Activated naive CD8-positive, alpha-beta T cell treated with anti-CD3 and anti-CD28 coated beads, Interleukin-2, amount 50 U/mL, for 24 hours (primary cell): Measurements from ENCODE around the gene GLIS1.

Source experiments
- ATAC-seq: fragments of 150-1000 bp; cut with Tn5 transposase; one replicate; pipeline ENCODE4 v1.10.0; 2021
- DNase-seq: peaks from one replicate; pipeline ENCODE4 v3.0.0; 2021
- H3K27ac Mint-ChIP-seq: one replicate; pipeline ENCODE4 v1.8.0; 2021; ENCODE audit warnings: mild to moderate bottlenecking, mixed read lengths
- H3K27me3 Mint-ChIP-seq: one replicate; pipeline ENCODE4 v1.8.0; 2021; ENCODE audit warnings: mixed read lengths
- H3K36me3 Mint-ChIP-seq: one replicate; pipeline ENCODE4 v1.8.0; 2021; ENCODE audit warnings: low read depth, mixed read lengths
- H3K4me1 Mint-ChIP-seq: one replicate; pipeline ENCODE4 v1.8.0; 2021; ENCODE audit warnings: mixed read lengths
- H3K4me3 Mint-ChIP-seq: one replicate; pipeline ENCODE4 v1.8.0; 2021; ENCODE audit warnings: mild to moderate bottlenecking, moderate library complexity, mixed read lengths
- H3K9me3 Mint-ChIP-seq: one replicate; pipeline ENCODE4 v1.8.0; 2021; ENCODE audit warnings: mixed read lengths

GLIS1 gene

DNA sequence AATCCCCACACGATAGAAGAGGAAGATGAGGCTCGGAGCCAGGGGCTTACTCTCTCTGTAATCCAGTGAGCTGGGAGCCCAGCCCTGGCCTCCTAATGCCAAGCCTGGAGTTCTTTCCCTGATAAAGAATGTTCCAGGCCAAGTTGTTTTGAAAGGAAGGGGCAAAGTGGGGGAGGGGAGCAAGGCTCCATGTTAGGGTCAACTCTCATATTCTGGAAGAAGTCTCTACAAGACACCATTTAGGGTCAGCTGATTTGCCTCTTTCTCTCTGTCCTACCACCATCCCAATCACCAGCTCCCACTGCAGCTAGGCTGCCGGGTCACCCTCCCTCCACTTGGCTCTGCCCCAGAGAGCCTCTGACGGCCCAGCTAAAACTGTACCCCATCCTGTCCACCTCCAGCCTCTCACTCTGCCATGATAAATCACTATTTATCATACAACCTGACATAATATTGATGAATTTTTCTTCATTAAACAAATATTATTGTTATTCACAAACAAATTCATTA is 95.0 kb downstream of the GLIS1 start:
- H3K27me3 Mint-ChIP-seq = peaks cover 7% of the 10 kb centered on the region
- ATAC-seq (no peak), DNase-seq (no peak)
- H3K36me3 Mint-ChIP-seq = no peaks in the 10 kb centered on the region
- H3K4me1 Mint-ChIP-seq = no peaks in the 10 kb centered on the region
- no peaks in the 10 kb centered on the region for H3K9me3 Mint-ChIP-seq
- no peak overlapping the region for H3K4me3 Mint-ChIP-seq
- H3K27ac Mint-ChIP-seq = no peak overlapping the region

DNA sequence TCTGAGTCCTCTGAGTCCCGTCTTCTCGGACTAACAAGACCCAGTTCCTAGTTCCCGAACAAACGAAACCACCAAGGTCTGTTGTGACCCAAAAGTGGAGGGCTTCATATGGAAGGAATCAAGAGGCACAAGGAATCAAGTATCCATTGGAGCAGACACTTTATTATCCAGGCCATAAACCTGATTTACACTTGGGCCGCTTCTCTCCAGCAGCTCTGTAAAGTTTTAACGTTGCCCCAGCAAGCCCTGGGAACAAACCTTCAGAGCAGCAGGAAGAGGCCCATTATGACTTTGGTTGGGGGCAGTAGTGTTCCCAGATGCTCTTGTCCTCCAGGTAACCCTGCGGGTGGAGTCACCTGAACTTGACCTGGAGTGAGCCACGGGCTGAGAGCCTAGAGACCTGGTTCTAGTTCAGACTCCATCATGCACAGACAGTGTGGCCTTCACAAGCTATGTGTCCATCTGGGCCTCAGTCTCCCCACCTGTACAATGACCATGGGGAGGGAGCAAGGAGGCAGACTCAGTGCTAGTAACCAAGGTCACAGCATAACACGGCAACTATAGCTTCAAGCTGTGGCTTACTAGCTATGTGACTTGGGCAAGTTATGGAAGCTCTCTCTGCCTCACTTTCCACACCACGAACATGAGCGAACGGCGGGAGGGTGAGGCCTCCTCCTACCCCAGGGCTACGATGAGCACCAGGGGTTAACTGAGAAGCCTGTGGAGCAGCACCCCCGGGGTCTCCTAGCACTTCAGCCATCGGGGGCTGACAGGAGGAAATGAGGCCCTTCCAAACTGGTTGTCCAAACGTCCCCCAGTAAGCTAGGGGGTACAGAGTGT is 95.7 kb downstream of the GLIS1 start:
- H3K36me3 Mint-ChIP-seq = no peaks in the 10 kb centered on the region
- no peaks in the 10 kb centered on the region for H3K4me1 Mint-ChIP-seq
- H3K9me3 Mint-ChIP-seq = no peaks in the 10 kb centered on the region
- ATAC-seq (no peak), DNase-seq (no peak)
- H3K27me3 Mint-ChIP-seq = peaks cover 7% of the 10 kb centered on the region
- H3K27ac Mint-ChIP-seq = no peak overlapping the region
- H3K4me3 Mint-ChIP-seq = no peak overlapping the region

DNA sequence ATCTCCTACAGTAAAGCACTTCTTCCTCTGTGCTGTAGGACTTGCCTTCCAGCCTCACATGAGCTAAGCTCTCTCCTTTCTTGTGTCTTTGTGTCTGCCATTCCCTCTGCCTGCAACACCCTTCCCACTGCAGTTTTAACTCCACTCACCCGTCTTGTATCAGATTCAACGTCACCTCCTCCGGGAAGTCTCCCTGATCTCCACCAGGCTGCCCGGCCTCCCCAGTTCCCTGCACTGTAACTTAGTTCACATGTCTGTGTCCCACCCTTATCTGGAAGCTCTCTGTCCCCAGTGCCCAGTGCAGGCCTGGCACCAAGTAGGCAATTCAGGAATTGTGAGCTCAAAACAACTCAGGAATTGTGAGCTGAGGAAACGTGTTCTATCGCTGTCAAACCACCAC is 96.4 kb downstream of the GLIS1 start:
- Mint-ChIP-seq H3K4me3 (no peak overlapping the region), H3K9me3 (no peaks in the 10 kb centered on the region), H3K4me1 (no peaks in the 10 kb centered on the region), H3K27me3 (peaks cover 7% of the 10 kb centered on the region), H3K27ac (no peak overlapping the region), H3K36me3 (no peaks in the 10 kb centered on the region)
- ATAC-seq (no peak), DNase-seq (no peak)

DNA sequence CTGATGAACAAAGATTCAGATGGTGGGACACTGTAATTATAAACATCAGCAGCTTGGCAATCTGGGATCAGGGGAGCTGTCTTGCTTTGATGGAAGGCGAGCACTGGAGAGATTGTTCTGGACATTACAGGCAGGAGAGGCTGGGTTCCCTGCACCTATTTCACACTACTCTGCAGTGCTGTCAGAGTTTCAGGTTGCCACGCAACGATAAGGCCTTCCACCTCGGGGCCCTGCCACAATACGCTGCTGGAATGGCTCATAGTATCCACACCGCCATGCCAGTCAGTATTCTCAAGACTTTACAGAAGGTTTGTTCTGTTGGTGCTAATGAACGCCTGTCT is 96.8 kb downstream of the GLIS1 start:
- no peak for ATAC-seq
- Mint-ChIP-seq H3K36me3 (no peaks in the 10 kb centered on the region), H3K9me3 (no peaks in the 10 kb centered on the region), H3K4me3 (no peak overlapping the region), H3K4me1 (no peaks in the 10 kb centered on the region), H3K27ac (no peak overlapping the region), H3K27me3 (peaks cover 7% of the 10 kb centered on the region)
- no peak for DNase-seq

DNA sequence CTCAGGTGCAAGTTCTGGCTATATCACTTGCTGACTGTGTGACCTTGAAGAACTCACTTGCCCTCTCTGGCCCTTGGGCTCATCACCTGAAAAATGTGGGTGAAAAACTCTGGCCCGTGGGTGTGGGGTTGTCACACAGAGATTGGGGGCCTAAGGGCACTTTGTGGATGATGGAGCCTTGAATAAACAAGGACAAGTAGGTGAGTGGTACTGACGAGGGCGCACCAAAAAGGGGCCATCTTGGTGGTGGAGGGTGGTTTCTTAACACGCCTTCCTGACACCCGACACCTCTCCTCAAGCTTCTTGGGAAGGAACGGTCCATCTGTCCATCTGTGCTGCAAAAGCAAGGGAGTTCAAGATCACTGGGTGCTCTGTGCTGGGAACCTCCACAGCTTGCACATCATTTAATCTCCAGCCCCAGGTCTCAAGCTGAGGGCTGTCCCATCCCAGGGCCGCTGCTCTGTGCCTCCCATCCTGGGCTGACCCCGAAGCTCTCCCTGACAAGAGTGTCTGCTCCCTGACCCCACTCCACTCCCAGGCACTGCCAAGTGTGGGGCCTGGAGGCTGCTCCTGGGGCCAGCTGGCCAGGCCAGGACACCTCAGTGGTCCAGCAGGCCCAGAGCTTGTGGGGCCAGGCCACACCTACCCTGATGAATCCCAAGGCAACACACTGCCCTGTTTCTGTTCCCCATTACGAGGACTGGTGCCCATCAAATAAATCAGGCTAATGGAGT is 97.3 kb downstream of the GLIS1 start:
- no peaks in the 10 kb centered on the region for H3K9me3 Mint-ChIP-seq
- no peak for ATAC-seq
- H3K36me3 Mint-ChIP-seq = no peaks in the 10 kb centered on the region

DNA sequence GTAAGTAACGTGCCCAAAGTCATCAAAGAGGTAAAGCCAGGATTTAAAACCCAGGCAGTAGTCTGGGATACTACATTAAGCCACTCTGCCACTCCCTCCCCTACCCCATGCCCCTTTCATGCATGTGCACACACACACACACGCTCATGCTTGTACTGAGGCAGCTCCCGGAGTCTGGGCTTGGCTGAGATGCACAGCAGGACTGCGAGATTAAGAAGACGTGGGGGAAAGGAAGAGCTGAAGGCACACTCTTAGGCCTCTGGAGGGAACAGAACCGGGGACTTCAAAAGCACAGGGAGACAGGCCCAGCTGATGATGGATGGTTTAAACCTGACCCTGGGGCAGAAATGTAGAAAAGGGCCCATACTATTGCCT is 98.3 kb downstream of the GLIS1 start:
- H3K36me3 Mint-ChIP-seq = no peaks in the 10 kb centered on the region
- H3K4me3 Mint-ChIP-seq = no peak overlapping the region
- no peaks in the 10 kb centered on the region for H3K9me3 Mint-ChIP-seq
- ATAC-seq = no peak
- DNase-seq = no peak
- no peaks in the 10 kb centered on the region for H3K4me1 Mint-ChIP-seq
- H3K27ac Mint-ChIP-seq = no peak overlapping the region
- peaks cover 1% of the 10 kb centered on the region for H3K27me3 Mint-ChIP-seq

More for the DNA sequence above, 97.3 kb downstream of the GLIS1 start:
- Mint-ChIP-seq H3K27ac (no peak overlapping the region), H3K4me3 (no peak overlapping the region), H3K4me1 (no peaks in the 10 kb centered on the region), H3K27me3 (peaks cover 5% of the 10 kb centered on the region)
- no peak for DNase-seq

DNA sequence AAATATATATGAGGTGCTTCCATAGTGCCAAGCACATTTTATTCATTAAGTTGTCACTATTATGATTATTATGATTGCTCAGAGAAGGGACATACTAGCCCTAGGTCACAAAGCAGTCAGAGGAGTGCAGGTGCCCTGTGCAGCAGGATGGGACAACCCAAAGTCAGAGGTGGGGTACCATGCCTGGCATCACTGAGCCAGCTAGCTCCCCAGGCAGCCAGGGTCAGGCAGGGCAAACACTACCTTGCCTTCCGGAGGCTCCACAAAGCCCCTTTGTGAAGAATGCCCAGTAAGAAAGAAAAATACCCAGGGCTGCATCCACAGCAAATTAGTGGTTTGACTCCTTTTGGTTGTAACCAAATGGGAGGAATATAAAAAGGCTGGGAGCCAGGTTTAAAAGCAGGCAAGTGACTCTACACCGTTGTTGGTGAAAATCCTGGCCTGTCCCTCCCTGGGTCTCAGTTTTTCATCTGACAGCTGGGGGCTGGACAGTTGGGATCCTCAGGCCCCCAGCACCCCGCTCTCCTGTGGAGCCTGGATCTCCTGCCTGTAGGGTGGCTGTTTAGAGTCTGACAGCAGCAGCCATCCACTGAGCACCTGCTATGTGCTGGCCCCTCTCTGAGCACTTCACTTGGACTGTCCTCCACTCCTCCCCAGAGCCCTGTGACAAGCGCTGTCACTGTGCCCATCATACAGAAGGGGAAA is 98.8 kb downstream of the GLIS1 start:
- Mint-ChIP-seq H3K9me3 (no peaks in the 10 kb centered on the region), H3K4me3 (no peak overlapping the region), H3K4me1 (no peaks in the 10 kb centered on the region), H3K36me3 (no peaks in the 10 kb centered on the region), H3K27ac (no peak overlapping the region), H3K27me3 (peaks cover 1% of the 10 kb centered on the region)
- DNase-seq (no peak), ATAC-seq (no peak)

DNA sequence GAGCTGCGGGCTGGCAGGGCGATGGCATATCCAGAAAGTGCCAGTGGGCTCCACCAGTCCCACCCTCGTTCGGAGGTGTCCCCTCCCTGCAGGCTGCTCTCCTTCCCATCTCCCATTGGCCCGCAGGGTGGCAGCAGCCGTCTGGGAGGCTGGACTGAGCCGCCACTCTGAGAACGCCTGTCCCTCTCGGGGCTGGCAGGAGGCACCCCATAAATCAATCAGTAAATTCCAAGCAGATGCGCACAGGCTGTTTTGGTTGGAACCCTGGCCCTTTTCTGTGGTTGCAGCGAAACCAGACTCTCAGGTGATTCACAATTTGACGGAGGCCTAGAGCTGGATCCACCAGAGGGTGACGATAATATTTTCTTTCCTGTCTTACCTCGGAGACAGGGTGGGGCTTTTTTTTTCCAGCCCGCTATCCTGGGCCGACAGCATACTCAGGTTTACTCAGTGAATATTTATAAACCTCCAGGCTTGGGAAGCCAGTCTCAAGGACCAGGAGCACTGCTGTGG is 99.7 kb downstream of the GLIS1 start:
- no peak overlapping the region for H3K4me3 Mint-ChIP-seq
- no peak overlapping the region for H3K27ac Mint-ChIP-seq
- H3K4me1 Mint-ChIP-seq = no peaks in the 10 kb centered on the region
- no peaks in the 10 kb centered on the region for H3K36me3 Mint-ChIP-seq
- no peaks in the 10 kb centered on the region for H3K9me3 Mint-ChIP-seq
- H3K27me3 Mint-ChIP-seq = peaks cover 1% of the 10 kb centered on the region
- DNase-seq (no peak), ATAC-seq (peak; percentile 3)

DNA sequence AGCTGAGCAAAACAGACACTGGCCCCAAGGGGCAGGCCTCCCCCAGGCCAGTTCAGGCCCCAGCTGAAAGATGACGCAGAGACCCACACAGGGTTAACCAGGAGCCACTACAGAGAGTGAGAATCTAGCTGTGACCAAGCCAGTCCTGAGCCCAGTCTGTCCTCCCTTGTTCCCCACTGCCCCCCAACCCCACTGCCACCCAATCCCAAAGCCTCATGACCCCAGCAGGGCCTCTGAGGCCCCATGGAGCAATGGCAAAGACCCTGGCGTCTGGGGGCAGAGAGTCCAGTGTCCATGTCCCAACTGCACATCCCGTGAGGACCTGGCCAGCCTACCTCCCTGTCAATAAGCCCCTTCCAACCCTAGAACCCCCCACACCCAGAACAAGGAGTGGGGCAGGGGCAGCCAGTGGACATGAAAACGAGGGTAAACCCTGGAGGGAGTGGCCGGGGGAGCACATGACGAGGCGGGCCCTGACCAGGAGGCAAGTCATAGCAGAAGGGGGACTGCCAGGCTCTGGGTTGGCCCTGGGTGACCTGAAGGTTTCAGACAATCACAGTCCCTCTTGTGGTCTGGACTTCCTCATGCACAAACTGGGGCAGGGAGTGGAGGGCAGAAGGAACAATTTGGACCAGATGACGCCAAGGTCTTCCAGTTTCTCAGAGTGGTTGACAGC is 100.5 kb downstream of the GLIS1 start:
- H3K4me3 Mint-ChIP-seq = no peak overlapping the region

DNA sequence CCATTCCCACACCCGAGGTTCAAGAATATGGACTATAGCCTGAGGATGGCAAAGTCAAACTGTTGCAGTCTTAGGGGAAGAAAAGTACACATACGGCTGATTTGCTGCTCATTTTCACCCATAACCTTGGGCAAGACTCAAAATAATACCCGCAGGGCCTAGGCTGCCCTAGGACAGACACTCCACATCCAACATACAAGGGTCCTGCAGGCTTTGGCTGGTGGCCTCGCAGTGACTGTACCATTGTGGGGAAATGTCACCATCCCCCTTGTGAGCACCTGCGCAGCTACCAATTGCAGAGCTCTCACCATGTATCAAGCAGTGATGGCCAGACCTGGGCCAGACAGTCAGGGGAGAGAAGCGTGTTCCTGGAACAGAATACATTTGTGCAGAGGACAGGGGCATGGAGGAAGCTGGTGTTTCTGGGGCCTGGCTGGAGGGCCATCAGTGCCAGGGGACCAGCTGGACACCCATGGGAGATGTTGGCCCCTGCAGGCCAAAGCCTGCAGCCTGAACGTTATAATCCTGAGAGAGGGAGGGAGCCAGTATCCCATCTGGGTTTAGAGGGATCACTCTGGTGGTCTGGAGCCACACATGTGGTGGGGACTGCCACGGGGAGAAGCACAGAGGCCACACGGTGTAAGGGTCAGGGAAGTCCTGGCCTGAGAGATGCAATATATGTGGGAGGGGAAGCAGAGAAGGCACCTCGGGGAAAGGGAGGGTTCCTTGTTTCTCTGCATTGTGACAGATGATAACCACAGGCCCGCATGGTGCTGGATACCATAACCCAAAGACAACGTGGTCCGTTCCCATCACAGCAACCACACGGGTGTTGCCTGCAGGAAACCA is 101.2 kb downstream of the GLIS1 start:
- no peak for DNase-seq
- no peaks in the 10 kb centered on the region for H3K4me1 Mint-ChIP-seq
- peaks cover 1% of the 10 kb centered on the region for H3K27me3 Mint-ChIP-seq
- no peaks in the 10 kb centered on the region for H3K36me3 Mint-ChIP-seq
- no peak overlapping the region for H3K27ac Mint-ChIP-seq
- no peak overlapping the region for H3K4me3 Mint-ChIP-seq
- no peaks in the 10 kb centered on the region for H3K9me3 Mint-ChIP-seq
- no peak for ATAC-seq

More for the DNA sequence above, 100.5 kb downstream of the GLIS1 start:
- Mint-ChIP-seq H3K9me3 (no peaks in the 10 kb centered on the region), H3K27ac (no peak overlapping the region), H3K27me3 (peaks cover 1% of the 10 kb centered on the region), H3K4me1 (no peaks in the 10 kb centered on the region), H3K36me3 (no peaks in the 10 kb centered on the region)
- DNase-seq (no peak), ATAC-seq (no peak)

DNA sequence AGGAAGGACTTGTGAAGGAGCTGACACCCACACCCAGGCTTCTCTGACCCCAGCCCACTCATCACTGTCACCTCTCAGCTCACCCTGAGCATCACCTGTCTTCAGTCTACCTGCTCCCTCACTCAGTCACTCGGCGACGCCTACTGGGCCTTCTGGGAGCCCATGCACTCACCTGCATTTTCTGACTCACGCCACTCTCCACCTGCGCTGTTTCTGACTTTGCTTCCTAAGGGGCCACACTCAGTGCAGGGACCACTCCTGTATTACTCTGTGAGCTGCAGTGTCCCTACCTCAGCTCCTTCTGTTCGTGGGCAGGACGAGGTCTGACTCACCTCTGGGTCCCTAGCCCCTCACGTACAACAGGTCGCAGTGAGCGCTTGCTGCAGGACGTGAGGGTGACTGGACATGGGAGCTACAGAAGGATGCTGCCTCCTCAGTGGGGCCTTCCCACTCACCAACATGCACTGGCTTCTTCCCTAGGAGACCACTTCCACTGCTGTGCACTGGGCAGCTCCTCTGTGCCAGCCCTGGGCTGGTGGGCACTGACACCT is 102.3 kb downstream of the GLIS1 start:
- Mint-ChIP-seq H3K36me3 (no peaks in the 10 kb centered on the region), H3K9me3 (no peaks in the 10 kb centered on the region), H3K4me1 (no peaks in the 10 kb centered on the region), H3K27me3 (no peaks in the 10 kb centered on the region), H3K27ac (no peak overlapping the region), H3K4me3 (no peak overlapping the region)
- ATAC-seq = no peak
- no peak for DNase-seq

DNA sequence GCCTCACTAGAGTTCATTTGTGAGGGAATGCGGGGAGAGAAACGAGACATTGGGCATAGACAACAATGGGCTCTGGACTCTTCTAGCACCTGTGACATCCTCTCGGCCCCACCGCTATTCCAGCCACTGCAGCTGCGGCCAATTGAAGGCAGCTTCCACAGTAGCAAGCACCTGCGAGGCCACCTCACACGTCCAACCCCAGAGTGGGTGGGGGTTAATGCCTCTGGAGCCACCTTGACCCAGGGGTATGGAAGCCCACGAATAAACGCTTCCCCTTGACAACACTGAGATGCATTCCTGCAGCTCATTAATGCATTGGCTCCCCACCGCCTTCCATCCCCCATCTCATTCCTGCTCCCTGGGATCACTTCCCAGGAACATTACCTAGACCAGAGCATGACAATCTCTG is 104.4 kb downstream of the GLIS1 start:
- Mint-ChIP-seq H3K36me3 (no peaks in the 10 kb centered on the region), H3K27ac (no peak overlapping the region), H3K4me3 (no peak overlapping the region), H3K4me1 (no peaks in the 10 kb centered on the region), H3K9me3 (no peaks in the 10 kb centered on the region), H3K27me3 (no peaks in the 10 kb centered on the region)
- no peak for ATAC-seq
- no peak for DNase-seq

DNA sequence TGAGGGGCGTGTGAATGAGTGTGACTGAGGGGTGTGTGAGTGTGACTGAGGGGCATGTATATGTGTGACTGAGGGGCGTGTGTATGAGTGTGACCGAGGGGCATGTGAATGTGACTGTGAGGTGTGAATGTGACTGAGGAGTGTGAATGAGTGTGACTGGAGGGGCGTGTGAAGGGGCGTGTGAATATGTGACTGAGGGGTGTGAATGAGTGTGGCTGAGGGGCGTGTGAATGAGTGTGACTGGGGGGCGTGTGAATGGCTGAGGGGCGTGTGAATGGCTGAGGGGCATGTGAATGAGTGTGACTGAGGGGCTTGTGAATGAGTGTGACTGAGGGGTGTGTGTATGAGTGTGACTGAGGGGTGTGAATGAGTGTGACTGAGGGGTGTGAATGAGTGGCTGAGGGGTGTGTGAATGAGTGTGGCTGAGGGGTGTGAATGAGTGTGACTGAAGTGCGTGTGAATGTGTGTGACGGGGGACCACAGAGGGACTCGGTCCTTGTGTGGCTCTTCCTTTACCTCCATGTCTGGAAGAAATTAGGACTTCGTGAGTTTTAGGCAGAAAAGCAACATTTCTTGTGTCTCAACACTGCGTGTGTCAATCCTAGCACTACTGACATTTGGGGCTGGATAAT is 105.8 kb downstream of the GLIS1 start:
- Mint-ChIP-seq H3K4me1 (no peaks in the 10 kb centered on the region), H3K27me3 (no peaks in the 10 kb centered on the region), H3K27ac (no peak overlapping the region), H3K36me3 (no peaks in the 10 kb centered on the region), H3K9me3 (no peaks in the 10 kb centered on the region), H3K4me3 (no peak overlapping the region)
- DNase-seq (no peak), ATAC-seq (no peak)
